Skin epidermis (tissue), 12 donors: ENCODE measurements around the gene OLFM4.

Source experiments
- H3K27ac ChIP-seq, 21 experiments: fragments of 200-600 bp; sonication (generic) in 11 of 21; one replicate each; pipeline ENCODE4 v1.5.0; 2020; ENCODE audit warnings: mild to moderate bottlenecking in 3 of 21, inconsistent platforms in 2 of 21, moderate library complexity in 2 of 21
- H3K4me3 ChIP-seq, 7 experiments: fragments of 200-600 bp; sonication (generic) in 2 of 7; one replicate each; pipeline ENCODE4 v1.5.0; 2020; ENCODE audit warnings: inconsistent platforms in 2 of 7, mild to moderate bottlenecking in 2 of 7, moderate library complexity in 1 of 7

The OLFM4 gene

DNA sequence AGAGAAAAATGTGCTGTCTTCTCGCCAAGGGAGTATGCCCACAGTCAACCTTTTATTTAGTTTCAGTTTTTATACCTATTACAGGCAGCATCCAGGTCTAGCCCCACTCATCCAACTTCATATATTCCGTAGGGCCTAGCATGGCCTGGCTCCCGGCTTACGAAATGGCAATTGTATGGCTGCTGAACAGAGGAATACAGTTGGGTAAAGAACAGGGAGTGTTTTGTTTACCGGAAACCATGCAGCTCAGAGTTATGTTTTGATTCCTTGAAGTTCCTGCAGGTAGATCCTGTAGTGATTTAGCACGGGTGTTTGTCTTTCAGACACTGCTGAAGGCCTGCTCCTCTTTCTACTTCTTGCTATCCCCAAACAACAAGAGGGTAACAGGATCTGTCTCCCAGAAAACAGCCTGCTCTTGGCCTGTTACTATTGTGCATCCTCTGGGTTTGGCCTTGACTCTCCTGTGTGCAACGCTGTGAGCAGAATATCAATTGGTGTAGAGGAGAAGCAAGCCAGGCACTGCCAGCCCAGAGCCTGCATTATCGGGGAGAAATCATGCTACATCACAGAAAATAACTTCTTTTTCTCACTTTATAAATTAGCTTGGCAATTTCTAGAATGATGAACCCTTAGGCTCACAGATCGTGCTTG lies 32.4 kb downstream of the OLFM4 start:
- no peak overlapping the region for H3K4me3 ChIP-seq
- no peak overlapping the region for H3K27ac ChIP-seq

DNA sequence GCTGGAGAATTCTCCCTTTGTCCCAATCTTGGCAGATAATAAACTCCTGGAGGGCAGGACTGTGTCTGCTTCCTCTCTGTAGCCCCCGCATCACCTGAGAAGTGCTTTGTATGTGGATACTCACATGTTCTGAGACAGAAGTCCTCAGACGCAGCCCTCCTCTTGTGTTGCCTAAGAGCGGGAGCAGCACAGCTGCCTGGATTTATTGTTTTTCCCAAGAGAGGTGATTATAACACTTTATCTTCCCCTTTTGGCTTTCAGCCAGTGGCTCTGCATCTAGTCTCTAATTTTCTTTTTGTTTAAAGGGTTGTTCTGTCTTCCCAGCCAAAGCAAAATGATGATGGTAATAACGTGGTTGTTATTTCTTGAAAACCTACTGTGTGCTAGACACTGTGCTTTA lies 36.1 kb downstream of the OLFM4 start:
- Histone ChIP-seq H3K27ac (no peak overlapping the region), H3K4me3 (no peak overlapping the region)

GRCh38 chr13:53066411-53066810 lies 37.8 kb downstream of the OLFM4 start:
- Histone ChIP-seq H3K27ac (no peak overlapping the region), H3K4me3 (no peak overlapping the region)

DNA sequence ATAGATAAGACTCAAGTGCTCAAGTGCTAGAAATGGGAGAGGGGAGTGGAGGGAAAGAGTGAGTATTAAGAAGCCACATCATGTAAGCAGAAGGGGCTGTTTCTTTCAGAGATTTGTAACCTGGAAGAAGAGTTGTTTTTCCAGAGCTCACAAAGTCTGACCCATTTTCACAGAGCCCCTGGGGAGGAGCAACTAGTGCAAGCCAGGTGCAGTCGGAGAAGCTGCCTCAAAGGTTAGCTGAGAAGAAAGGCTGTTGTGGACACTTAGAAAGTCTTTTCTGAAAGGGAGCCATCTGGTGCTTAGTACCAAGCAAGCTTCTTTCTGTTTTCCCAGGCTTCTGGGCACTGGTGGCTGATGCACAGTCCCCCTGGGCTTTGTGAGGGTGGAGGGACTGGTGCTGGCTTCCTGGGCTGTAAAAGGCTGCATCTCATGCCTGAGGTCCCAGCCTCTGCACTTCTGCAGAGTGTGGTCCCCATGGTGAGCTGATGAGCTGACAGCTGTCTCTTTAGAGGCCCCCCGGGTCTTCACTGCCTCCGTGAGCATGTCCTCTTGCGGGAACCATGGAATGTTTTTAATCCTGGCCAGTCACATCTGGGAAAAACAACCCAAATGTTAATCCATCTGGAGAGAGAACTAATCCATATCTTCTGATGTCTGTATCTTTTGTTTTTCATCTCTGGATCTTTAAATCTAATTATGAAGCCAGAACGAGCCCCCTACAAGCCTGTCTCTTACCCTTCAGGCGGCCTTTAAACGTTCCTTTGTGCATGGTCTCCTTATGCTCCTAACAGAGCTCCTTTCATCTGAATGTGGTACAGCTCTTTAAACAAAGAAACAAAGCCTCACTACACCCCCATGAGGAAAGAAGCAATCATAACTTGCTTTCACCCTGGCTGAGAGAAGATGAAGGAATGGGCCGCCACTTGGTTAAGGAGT lies 40.2 kb downstream of the OLFM4 start:
- H3K27ac ChIP-seq: no peak overlapping the region
- H3K4me3 ChIP-seq: no peak overlapping the region

DNA sequence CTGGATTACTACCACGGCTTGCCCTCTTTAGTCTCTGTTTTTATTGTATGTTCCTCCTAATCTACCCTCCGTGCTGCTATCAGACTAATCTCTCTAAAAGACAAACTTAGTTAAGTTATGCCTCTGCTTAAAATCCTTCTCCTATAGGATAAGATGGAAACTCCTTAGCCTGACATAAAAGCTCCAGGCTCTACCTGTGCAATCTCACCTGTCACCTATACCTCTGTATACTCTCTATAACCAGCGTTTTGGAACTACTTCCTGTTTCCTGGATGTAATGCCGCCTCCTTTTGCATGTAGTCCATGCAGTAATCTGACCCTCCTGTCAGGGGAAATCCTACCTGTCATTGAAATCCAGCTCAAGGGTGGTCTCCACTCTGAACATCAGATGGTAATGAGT lies 41.2 kb downstream of the OLFM4 start:
- no peak overlapping the region for H3K4me3 ChIP-seq
- H3K27ac ChIP-seq: no peak overlapping the region

GRCh38 chr13:53073711-53074110 lies 45.1 kb downstream of the OLFM4 start:
- Histone ChIP-seq H3K4me3 (no peak overlapping the region), H3K27ac (no peak overlapping the region)

DNA sequence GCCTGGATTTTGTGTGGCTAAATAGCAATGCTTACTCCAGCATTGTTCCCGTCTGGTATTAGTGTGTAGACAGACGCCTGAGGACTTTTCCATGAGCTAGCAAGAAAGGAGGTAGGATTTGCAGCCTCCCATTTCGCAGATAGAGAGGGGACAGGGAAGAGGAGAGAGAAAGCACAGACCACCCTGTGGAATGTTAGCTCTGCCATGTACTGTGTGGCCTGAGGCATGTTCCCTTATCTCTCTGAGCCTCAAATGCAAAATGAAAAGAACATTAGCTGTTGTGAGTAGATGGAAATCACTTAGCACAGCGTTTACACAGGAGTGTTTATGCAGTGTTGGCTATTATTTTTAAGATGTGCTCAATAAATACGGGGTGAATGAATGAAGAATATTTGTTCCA lies 45.5 kb downstream of the OLFM4 start:
- Histone ChIP-seq H3K4me3 (no peak overlapping the region), H3K27ac (no peak overlapping the region)

- no peak overlapping the region for H3K4me3 ChIP-seq
- H3K27ac ChIP-seq: no peak overlapping the region
Observed at GRCh38 chr13:53075356-53076041, 46.9 kb downstream of the OLFM4 start.

GRCh38 chr13:53079691-53080090 lies 51.1 kb downstream of the OLFM4 start:
- H3K4me3 ChIP-seq: no peak overlapping the region
- H3K27ac ChIP-seq: no peak overlapping the region

- Histone ChIP-seq H3K4me3 (no peak overlapping the region), H3K27ac (no peak overlapping the region)
Observed at GRCh38 chr13:53088871-53089270, 60.3 kb downstream of the OLFM4 start.

- no peak overlapping the region for H3K27ac ChIP-seq
Observed at GRCh38 chr13:53089951-53090350, 61.3 kb downstream of the OLFM4 start.

DNA sequence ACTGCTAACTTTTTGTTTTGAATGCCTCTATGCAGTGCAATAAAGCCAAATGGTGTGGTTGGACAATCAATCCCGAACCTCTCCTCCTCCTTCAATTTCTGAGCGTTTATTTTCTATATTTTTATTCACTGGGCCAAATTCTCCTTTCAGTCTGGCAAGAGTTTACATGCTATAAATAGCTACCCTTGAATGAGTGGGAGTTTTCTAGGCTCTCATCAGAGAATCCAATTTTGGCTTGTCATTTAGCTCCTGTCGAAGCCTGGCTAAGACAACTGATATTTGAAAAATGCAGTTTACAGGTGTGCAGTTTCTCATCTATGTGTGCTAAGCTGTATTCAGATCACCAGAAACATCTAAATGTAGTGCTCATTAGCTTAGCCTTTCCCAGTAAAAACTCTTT lies 61.8 kb downstream of the OLFM4 start:
- Histone ChIP-seq H3K4me3 (no peak overlapping the region), H3K27ac (no peak overlapping the region)

More at GRCh38 chr13:53089951-53090350, 61.3 kb downstream of the OLFM4 start:
- no peak overlapping the region for H3K4me3 ChIP-seq

DNA sequence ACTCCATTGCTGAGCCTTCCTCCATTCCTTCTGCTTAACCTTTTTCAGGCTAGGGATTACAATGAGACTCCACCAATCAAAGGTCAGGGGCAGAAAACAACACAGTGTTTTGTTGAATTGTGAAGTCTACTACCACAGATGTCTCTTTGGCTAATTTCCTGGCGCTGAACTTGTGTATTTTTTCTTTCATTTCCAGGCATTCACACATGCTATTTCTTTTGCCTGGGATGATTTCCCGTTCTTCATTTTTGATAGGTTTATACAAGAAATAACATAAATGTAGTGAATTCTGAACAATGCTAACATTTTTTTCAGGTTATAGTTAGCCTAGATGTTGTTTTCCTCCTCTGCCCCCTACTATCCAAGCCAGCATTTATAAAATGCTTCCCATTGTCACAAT lies 64.3 kb downstream of the OLFM4 start:
- Histone ChIP-seq H3K4me3 (no peak overlapping the region), H3K27ac (no peak overlapping the region)

DNA sequence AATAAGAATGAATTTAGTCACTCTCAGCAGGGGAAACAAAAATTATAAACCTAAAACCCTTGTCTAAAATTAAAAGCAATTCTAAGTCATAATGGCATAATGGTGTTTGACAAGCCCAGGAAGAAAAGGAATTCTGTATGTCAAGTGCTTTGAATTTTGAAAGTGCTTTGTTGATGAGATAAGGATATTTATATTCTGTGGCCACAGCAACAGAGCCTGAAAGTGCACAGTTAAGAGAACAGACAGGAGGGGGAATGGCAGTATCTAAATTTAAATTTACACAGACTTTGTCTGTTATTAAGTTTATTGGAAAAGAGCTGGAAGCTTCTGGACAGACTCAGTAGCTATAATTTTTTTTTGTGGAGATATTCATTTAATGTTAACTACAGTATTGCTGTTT lies 69.8 kb downstream of the OLFM4 start:
- no peak overlapping the region for H3K27ac ChIP-seq

DNA sequence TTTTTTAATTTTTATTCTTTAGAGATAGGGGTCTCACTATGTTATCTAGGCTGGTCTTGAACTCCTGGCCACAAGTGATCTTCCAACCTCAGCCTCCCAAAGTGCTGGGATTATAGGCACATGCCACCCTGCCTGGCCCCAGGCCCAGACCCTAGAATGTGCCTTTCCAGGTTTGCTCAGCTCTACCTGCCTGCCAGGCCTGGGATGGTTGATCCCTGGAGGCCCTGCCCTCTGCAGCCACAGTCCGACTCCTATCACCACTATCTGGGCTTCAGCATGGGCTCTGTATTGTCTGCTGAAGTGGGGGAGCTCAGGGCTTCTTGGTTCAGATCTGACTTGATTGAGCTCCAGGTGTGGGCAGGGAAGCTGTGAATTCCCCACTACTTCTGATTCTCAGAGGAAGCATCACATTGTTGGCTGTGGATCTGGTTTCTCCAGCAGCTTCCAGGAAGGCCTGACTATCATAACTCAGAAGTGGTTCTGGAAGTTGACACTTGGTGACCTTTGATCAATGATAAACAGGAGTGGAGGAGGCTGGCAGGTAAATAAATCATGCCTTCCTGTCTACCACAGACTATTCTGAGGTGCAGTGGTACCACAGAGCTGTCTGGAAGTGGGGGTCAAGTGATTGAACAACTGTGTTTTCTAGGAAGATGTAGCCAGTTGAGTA lies 71.9 kb downstream of the OLFM4 start:
- Histone ChIP-seq H3K4me3 (no peak overlapping the region), H3K27ac (no peak overlapping the region)

More for the DNA sequence above, 69.8 kb downstream of the OLFM4 start:
- no peak overlapping the region for H3K4me3 ChIP-seq
